HEK293T (cell line): ENCODE data around the gene BAMBI.

Experiments used
- CTCF ChIA-PET: fragments of 350-600 bp; formaldehyde crosslinking; extraction: SDS; loops from one replicate; lab custom pipeline; 2021; ENCODE audit warnings: antibody characterized with exemption, inconsistent platforms; lab: Yijun Ruan, JAX
- POLR2A ChIA-PET: fragments of 350-600 bp; formaldehyde crosslinking; extraction: SDS; loops from one replicate; lab custom pipeline; 2020; ENCODE audit warnings: antibody characterized with exemption, inconsistent platforms; lab: Yijun Ruan, JAX
- DNase-seq: peaks from one replicate; pipeline ENCODE4 v3.0.0; 2012; ENCODE audit warnings: mixed read lengths; ENCODE audit errors: extremely low spot score
- ARNT ChIP-seq: fragments of 450-650 bp; IDR thresholded peaks from 2 replicates; pipeline ENCODE4 v1.6.1; 2017; ENCODE audit warnings: mild to moderate bottlenecking
- BHLHE40 ChIP-seq: fragments of 450-650 bp; IDR thresholded peaks from 2 replicates; pipeline ENCODE4 v1.6.1; 2016; ENCODE audit warnings: mild to moderate bottlenecking, moderate library complexity, borderline replicate concordance
- CTBP1 ChIP-seq: fragments of 450-650 bp; IDR thresholded peaks from 2 replicates; pipeline ENCODE4 v1.6.1; 2016; ENCODE audit warnings: borderline replicate concordance
- ELF4 ChIP-seq: fragments of 450-650 bp; IDR thresholded peaks from 2 replicates; pipeline ENCODE4 v1.6.1; 2017; ENCODE audit warnings: antibody characterized with exemption
- FOXA1 ChIP-seq: fragments of 450-650 bp; IDR thresholded peaks from 2 replicates; pipeline ENCODE4 v1.6.1; 2016; ENCODE audit warnings: mild to moderate bottlenecking
- FOXK2 ChIP-seq: fragments of 450-650 bp; IDR thresholded peaks from 2 replicates; pipeline ENCODE4 v1.6.1; 2016; ENCODE audit warnings: mild to moderate bottlenecking
- FOXM1 ChIP-seq: fragments of 450-650 bp; IDR thresholded peaks from 2 replicates; pipeline ENCODE4 v1.6.1; 2017; ENCODE audit warnings: mild to moderate bottlenecking, borderline replicate concordance
- HDGF ChIP-seq: fragments of 450-650 bp; IDR thresholded peaks from 2 replicates; pipeline ENCODE4 v1.6.1; 2017; ENCODE audit warnings: antibody characterized with exemption, borderline replicate concordance
- L3MBTL2 ChIP-seq: fragments of 450-650 bp; conservative IDR thresholded peaks from 2 replicates; pipeline ENCODE4 v1.6.1; 2016; ENCODE audit warnings: mild to moderate bottlenecking
- LEF1 ChIP-seq: fragments of 450-650 bp; IDR thresholded peaks from 2 replicates; pipeline ENCODE4 v1.6.1; 2017; ENCODE audit warnings: mild to moderate bottlenecking, borderline replicate concordance
- NFRKB ChIP-seq: fragments of 450-650 bp; IDR thresholded peaks from 2 replicates; pipeline ENCODE4 v1.6.1; 2016; ENCODE audit warnings: mild to moderate bottlenecking, moderate library complexity
- SP1 ChIP-seq: fragments of 450-650 bp; IDR thresholded peaks from 2 replicates; pipeline ENCODE4 v1.6.1; 2017
- SUZ12 ChIP-seq: fragments of 450-650 bp; IDR thresholded peaks from 2 replicates; pipeline ENCODE4 v1.6.1; 2016; ENCODE audit warnings: mild to moderate bottlenecking
- TARDBP ChIP-seq: fragments of 450-650 bp; IDR thresholded peaks from 2 replicates; pipeline ENCODE4 v1.6.1; 2016
- ZNF384 ChIP-seq: fragments of 450-650 bp; IDR thresholded peaks from 2 replicates; pipeline ENCODE4 v1.6.1; 2016
- TF ChIP-seq, protein P1 (sequence below): fragments of 450-650 bp; IDR thresholded peaks from 2 replicates; pipeline ENCODE4 v1.6.1; 2016

Gene BAMBI

DNA sequence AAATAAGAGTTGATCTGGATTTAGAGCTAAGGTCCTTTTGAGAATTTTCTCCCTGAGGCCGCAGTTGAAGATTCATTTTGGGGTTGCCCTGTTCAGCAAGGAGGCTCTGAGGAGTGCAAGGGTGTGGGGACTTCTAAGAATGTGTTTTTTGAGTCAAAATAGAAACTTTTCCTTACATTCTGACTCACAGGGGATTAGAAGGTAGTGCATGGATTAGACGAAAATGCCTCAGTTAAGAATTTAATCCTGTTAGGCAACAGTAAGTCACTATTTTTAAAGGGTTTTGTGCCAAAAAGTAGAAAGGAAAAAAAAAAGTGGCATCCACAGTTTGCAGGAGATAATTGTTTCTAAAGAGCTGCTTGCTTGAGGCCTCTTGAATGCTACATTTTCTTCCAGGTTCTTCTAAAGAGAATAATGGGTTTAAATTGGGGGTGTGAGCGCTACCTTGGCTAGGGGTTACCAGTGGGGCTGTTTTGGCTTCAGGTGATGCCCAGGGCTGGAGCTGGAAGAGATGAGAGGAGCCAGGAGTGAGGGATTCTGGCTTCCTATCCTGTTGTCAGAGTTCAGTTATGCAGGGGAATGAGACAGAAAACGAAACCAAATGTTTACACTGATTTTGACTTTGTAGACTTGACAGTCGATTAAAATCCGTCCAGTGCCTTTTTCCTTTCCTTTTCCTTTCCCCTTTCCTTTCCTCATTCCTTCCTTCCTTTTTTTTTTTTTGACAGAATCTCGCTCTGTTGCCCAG is 52.9 kb downstream of the BAMBI start:
- ChIA-PET POLR2A (interaction anchor here (0.9 kb wide), 1 partner anchor 109 kb away, joined by 3 read pairs; no protein-coding TSS in a partner anchor), CTCF (interaction anchor here (0.7 kb wide), 1 partner anchor 1046 kb away, joined by 4 read pairs; no protein-coding TSS in a partner anchor)
- no peak for TF ChIP-seq NFRKB
- TF ChIP-seq BHLHE40 = no peak
- no peak for TF ChIP-seq L3MBTL2
- TF ChIP-seq ARNT = no peak
- no peak for TF ChIP-seq ZNF384
- TF ChIP-seq ELF4 = no peak
- TF ChIP-seq HDGF = no peak
- TF ChIP-seq, protein P1, sequence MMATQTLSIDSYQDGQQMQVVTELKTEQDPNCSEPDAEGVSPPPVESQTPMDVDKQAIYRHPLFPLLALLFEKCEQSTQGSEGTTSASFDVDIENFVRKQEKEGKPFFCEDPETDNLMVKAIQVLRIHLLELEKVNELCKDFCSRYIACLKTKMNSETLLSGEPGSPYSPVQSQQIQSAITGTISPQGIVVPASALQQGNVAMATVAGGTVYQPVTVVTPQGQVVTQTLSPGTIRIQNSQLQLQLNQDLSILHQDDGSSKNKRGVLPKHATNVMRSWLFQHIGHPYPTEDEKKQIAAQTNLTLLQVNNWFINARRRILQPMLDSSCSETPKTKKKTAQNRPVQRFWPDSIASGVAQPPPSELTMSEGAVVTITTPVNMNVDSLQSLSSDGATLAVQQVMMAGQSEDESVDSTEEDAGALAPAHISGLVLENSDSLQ = no peak
- TF ChIP-seq FOXA1 = no peak
- no peak for TF ChIP-seq TARDBP
- TF ChIP-seq CTBP1 = no peak
- no peak for TF ChIP-seq FOXM1
- TF ChIP-seq FOXK2 = no peak
- TF ChIP-seq SUZ12 = no peak
- TF ChIP-seq SP1 = no peak
- TF ChIP-seq LEF1 = no peak
- no peak for DNase-seq

DNA sequence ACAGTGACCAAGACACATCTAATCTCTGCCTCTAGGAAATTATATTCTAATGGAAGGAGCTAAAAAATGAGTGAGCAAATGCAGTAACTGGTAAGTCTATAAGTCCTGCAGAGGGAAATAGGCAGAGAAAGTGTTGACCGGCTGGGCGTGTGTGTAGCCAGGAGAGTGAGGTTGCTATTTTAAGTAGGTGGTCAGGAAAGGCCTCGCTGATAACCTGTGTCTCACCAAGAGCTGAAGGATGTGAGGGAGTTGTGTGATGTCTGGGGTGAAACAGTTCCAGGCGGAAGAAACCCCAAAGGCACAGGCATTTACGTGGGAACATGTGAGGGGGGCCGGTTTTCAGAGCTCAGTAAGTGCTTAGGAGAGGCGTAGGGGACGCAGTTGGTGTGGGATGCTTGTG is 54.8 kb downstream of the BAMBI start:
- ChIA-PET POLR2A (no interaction called here), CTCF (no interaction called here)
- no peak for TF ChIP-seq CTBP1
- TF ChIP-seq, protein P1 = no peak
- TF ChIP-seq FOXM1 = no peak
- no peak for DNase-seq
